HepG2 (cell line): ENCODE measurements around the gene USP34. TPM values are rescaled to one million over a fixed set of nuclear protein-coding genes. Genes with fewer than 3 reads are reported as not detected.
A peak's percentile ranks its signal among the peaks of the same experiment; 100 is the strongest.

ENCODE experiments used
- AHR ChIP-seq: IDR thresholded peaks from 2 replicates; pipeline ENCODE4 v1.6.1; 2018; ENCODE audit warnings: missing genetic modification reagents, missing compliant biosample characterization
- FUBP1 ChIP-seq: sonication (generic); formaldehyde crosslinking; IDR thresholded peaks from 2 replicates; pipeline ENCODE4 v1.5.1; 2020; ENCODE audit warnings: missing genetic modification reagents, mild to moderate bottlenecking, borderline replicate concordance
- HNRNPLL ChIP-seq: fragments of 200-400 bp; formaldehyde crosslinking; IDR thresholded peaks from 2 replicates; pipeline ENCODE4 v1.6.1; 2017; ENCODE audit warnings: mild to moderate bottlenecking, low read depth, low read length; ENCODE audit not compliant: poor library complexity, severe bottlenecking
- HOXA5 ChIP-seq: sonication (generic); formaldehyde crosslinking; IDR thresholded peaks from 2 replicates; pipeline ENCODE4 v1.4.0; 2020; ENCODE audit warnings: missing genetic modification reagents
- PAWR ChIP-seq: sonication (generic); formaldehyde crosslinking; IDR thresholded peaks from 2 replicates; pipeline ENCODE4 v1.4.0; 2020; ENCODE audit warnings: missing genetic modification reagents, mild to moderate bottlenecking, borderline replicate concordance
- RAD51 ChIP-seq: fragments of 450-650 bp; IDR thresholded peaks from 2 replicates; pipeline ENCODE4 v1.6.1; 2016; ENCODE audit warnings: borderline replicate concordance
- SP4 ChIP-seq: sonication (generic); formaldehyde crosslinking; IDR thresholded peaks from 2 replicates; pipeline ENCODE4 v1.8.1; 2023; ENCODE audit warnings: mild to moderate bottlenecking, missing genetic modification reagents
- SRF ChIP-seq: IDR thresholded peaks from 2 replicates; pipeline ENCODE4 v1.6.1; 2011; ENCODE audit warnings: mild to moderate bottlenecking, low read depth, low read length, moderate library complexity
- TP53 ChIP-seq: sonication (generic); formaldehyde crosslinking; conservative IDR thresholded peaks from 2 replicates; pipeline ENCODE4 v1.4.0; 2020; ENCODE audit warnings: missing genetic modification reagents
- ZBTB20 ChIP-seq: sonication (generic); formaldehyde crosslinking; IDR thresholded peaks from 2 replicates; pipeline ENCODE4 v1.8.1; 2023; ENCODE audit warnings: missing genetic modification reagents, low read depth, mild to moderate bottlenecking, borderline replicate concordance
- ZNF180 ChIP-seq: sonication (generic); formaldehyde crosslinking; IDR thresholded peaks from 2 replicates; pipeline ENCODE4 v1.4.0; 2020; ENCODE audit warnings: low read depth, missing genetic modification reagents, borderline replicate concordance
- ZNF550 ChIP-seq: sonication (generic); formaldehyde crosslinking; IDR thresholded peaks from 2 replicates; pipeline ENCODE4 v1.4.0; 2020; ENCODE audit warnings: mild to moderate bottlenecking, missing genetic modification reagents, borderline replicate concordance
- ZNF558 ChIP-seq: sonication (generic); formaldehyde crosslinking; IDR thresholded peaks from 2 replicates; pipeline ENCODE4 v1.9.0; 2022; ENCODE audit warnings: mild to moderate bottlenecking, missing genetic modification reagents, borderline replicate concordance
- ZNF562 ChIP-seq: sonication (generic); formaldehyde crosslinking; IDR thresholded peaks from 2 replicates; pipeline ENCODE4 v1.8.0; 2022; ENCODE audit warnings: missing genetic modification reagents, borderline replicate concordance
- ZNF609 ChIP-seq: sonication (generic); formaldehyde crosslinking; IDR thresholded peaks from 2 replicates; pipeline ENCODE4 v1.4.0; 2020; ENCODE audit warnings: mild to moderate bottlenecking, missing genetic modification reagents, borderline replicate concordance
- polyA plus RNA-seq, 8 experiments: library from polyadenylated mRNA; depleted of rRNA in 3 of 8; stranded (reverse) in 7 of 8; unstranded in 1 of 8; fragments of >200 nt; fragmentation: Illumina TruSeq in 4 of 8; extraction: Trizol in 4 of 8; gene quantifications; 2 replicates each; pipeline versions ENCODE4 v1.2.1 to v1.2.3, GENCODE V29; 2011 to 2016; ENCODE audit warnings: low read depth in 4 of 8, missing spikeins in 1 of 8, mixed read lengths in 1 of 8; ENCODE audit not compliant: insufficient read depth in 1 of 8
- total RNA-seq, 5 experiments: library from RNA; depleted of rRNA; stranded (reverse); fragments of >200 nt; fragmentation: Illumina TruSeq; extraction: Trizol; gene quantifications; 2 replicates each; pipeline ENCODE4 v1.2.3, GENCODE V29; 2016; ENCODE audit warnings: low read depth in 1 of 5
- TF ChIP-seq, protein P1 (sequence below): sonication (generic); formaldehyde crosslinking; IDR thresholded peaks from 2 replicates; pipeline ENCODE4 v1.4.0; 2020; ENCODE audit warnings: mild to moderate bottlenecking, missing genetic modification reagents
- TF ChIP-seq, protein P2 (sequence below): IDR thresholded peaks from 2 replicates; pipeline ENCODE4 v1.6.1; 2016; ENCODE audit warnings: control low read depth
- TF ChIP-seq, protein P3 (sequence below), 2 experiments: fragments of 450-650 bp in 1 of 2; sonication (generic) in 1 of 2; formaldehyde crosslinking; IDR thresholded peaks; 2 replicates each; pipeline versions ENCODE4 v1.5.0 to v1.8.0; 2020 to 2022; ENCODE audit warnings: mild to moderate bottlenecking in 1 of 2, missing genetic modification reagents in 1 of 2

Gene USP34
- total and polyA plus RNA-seq, 2 of the 13 experiments (the other 11 are each of a cell fraction or from before 2014, with no cell fraction given) = 99.2 to 100 TPM

GRCh38 chr2:61176755-61177726 lies 293.8 kb downstream of the USP34 start (continued):
- TF ChIP-seq ZNF180 (CRISPR knock-in tag) (no peak), FUBP1 (CRISPR knock-in tag) (0 out of 2 replicates have a peak, but pooled peaks have one; percentile 20), ZNF562 (CRISPR knock-in tag) (no peak), TP53 (CRISPR knock-in tag) (no peak), PAWR (CRISPR knock-in tag) (peak; percentile 25; the same call in 1 of the 2 replicates), AHR (peak; percentile 79), ZNF609 (CRISPR knock-in tag) (peak; percentile 68; the same call in 1 of the 2 replicates), HOXA5 (CRISPR knock-in tag) (peak; percentile 87), SP4 (CRISPR knock-in tag) (peak; percentile 84; the same call in 1 of the 2 replicates), RAD51 (no peak), SRF (no peak), HNRNPLL (peak; percentile 88), ZBTB20 (CRISPR knock-in tag) (peak; percentile 61), ZNF550 (CRISPR knock-in tag) (no peak), ZNF558 (CRISPR knock-in tag) (peak; percentile 79; the same call in 1 of the 2 replicates)
- TF ChIP-seq, protein P1, sequence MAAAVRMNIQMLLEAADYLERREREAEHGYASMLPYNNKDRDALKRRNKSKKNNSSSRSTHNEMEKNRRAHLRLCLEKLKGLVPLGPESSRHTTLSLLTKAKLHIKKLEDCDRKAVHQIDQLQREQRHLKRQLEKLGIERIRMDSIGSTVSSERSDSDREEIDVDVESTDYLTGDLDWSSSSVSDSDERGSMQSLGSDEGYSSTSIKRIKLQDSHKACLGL = peak; percentile 92
- TF ChIP-seq, protein P2, sequence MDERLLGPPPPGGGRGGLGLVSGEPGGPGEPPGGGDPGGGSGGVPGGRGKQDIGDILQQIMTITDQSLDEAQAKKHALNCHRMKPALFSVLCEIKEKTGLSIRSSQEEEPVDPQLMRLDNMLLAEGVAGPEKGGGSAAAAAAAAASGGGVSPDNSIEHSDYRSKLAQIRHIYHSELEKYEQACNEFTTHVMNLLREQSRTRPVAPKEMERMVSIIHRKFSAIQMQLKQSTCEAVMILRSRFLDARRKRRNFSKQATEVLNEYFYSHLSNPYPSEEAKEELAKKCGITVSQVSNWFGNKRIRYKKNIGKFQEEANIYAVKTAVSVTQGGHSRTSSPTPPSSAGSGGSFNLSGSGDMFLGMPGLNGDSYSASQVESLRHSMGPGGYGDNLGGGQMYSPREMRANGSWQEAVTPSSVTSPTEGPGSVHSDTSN (CRISPR knock-in tag) = no peak
- TF ChIP-seq, protein P3, sequence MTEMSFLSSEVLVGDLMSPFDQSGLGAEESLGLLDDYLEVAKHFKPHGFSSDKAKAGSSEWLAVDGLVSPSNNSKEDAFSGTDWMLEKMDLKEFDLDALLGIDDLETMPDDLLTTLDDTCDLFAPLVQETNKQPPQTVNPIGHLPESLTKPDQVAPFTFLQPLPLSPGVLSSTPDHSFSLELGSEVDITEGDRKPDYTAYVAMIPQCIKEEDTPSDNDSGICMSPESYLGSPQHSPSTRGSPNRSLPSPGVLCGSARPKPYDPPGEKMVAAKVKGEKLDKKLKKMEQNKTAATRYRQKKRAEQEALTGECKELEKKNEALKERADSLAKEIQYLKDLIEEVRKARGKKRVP (CRISPR knock-in tag; IDR thresholded peaks at IDR 0.05) = peak in 1 of 2 experiments; percentile 59; a peak in 2 of 4 replicates
